Common myeloid progenitor, CD34-positive (primary cell): ENCODE data around the gene EHD4.

Source experiments
- CTCF ChIA-PET: fragments of 350-600 bp; sonication (Branson Sonifier 250); formaldehyde crosslinking; loops from one replicate; lab custom pipeline; 2021; ENCODE audit warnings: antibody characterized with exemption; lab: Charles Lee
- POLR2A ChIA-PET: fragments of 350-600 bp; sonication (Branson Sonifier 250); formaldehyde crosslinking; loops from one replicate; lab custom pipeline; 2021; ENCODE audit warnings: antibody characterized with exemption; lab: Charles Lee
- DNase-seq, 3 donors: peaks; one replicate each; pipeline versions ENCODE4 v3.0.0 to v3.0.0-alpha.2; 2013
- H3K27ac ChIP-seq, 2 experiments: 1 replicate in 1 of 2; 2 replicates in 1 of 2; pipeline ENCODE4 v1.7.0; 2013; ENCODE audit warnings: inconsistent platforms in 2 of 2, low read length in 2 of 2, mild to moderate bottlenecking in 2 of 2, low read depth in 1 of 2, moderate library complexity in 1 of 2; ENCODE audit not compliant: severe bottlenecking in 2 of 2, insufficient read depth in 1 of 2, poor library complexity in 1 of 2
- H3K27me3 ChIP-seq, 5 experiments: replicated peaks in 2 of 5; 1 replicate in 3 of 5; 2 replicates in 2 of 5; pipeline versions ENCODE4 v1.6.1 to v1.7.0; 2013; ENCODE audit warnings: low read length in 4 of 5, mild to moderate bottlenecking in 2 of 5, moderate library complexity in 2 of 5, inconsistent platforms in 1 of 5; ENCODE audit not compliant: insufficient read depth in 5 of 5, control insufficient read depth in 4 of 5
- H3K36me3 ChIP-seq, 4 experiments: 1 replicate in 2 of 4; 2 replicates in 2 of 4; pipeline versions ENCODE4 v1.6.1 to v1.7.0; 2013; ENCODE audit warnings: low read length in 3 of 4, control low read depth in 1 of 4, mild to moderate bottlenecking in 1 of 4; ENCODE audit not compliant: control insufficient read depth in 4 of 4, insufficient read depth in 4 of 4
- H3K4me1 ChIP-seq, 4 experiments: 1 replicate in 3 of 4; 2 replicates in 1 of 4; pipeline versions ENCODE4 v1.6.1 to v1.7.1; 2013; ENCODE audit warnings: low read length in 3 of 4, mild to moderate bottlenecking in 3 of 4, control low read depth in 1 of 4, inconsistent platforms in 1 of 4, moderate library complexity in 1 of 4; ENCODE audit not compliant: control insufficient read depth in 4 of 4, insufficient read depth in 4 of 4; ENCODE audit errors: control extremely low read depth in 1 of 4
- H3K4me3 ChIP-seq, 7 experiments: 1 replicate in 4 of 7; 2 replicates in 3 of 7; pipeline versions ENCODE4 v1.5.1 to v1.7.0; 2013; ENCODE audit warnings: mild to moderate bottlenecking in 7 of 7, low read length in 6 of 7, moderate library complexity in 6 of 7, inconsistent platforms in 2 of 7, low read depth in 2 of 7, control low read depth in 1 of 7; ENCODE audit not compliant: insufficient read depth in 4 of 7, control insufficient read depth in 1 of 7; ENCODE audit errors: extremely low read depth in 1 of 7
- H3K9me3 ChIP-seq, 5 experiments: 1 replicate in 4 of 5; 2 replicates in 1 of 5; pipeline versions ENCODE4 v1.6.1 to v1.7.1; 2013; ENCODE audit warnings: low read length in 4 of 5, mild to moderate bottlenecking in 2 of 5, inconsistent platforms in 1 of 5, low read depth in 1 of 5, moderate library complexity in 1 of 5; ENCODE audit not compliant: control insufficient read depth in 4 of 5, insufficient read depth in 2 of 5; ENCODE audit errors: control extremely low read depth in 1 of 5
- WGBS: methylation state at CpG from one replicate; pipeline ENCODE4 v1.1.5; 2013; ENCODE audit not compliant: insufficient coverage; 5-methylcytosine and 5-hydroxymethylcytosine counted together

EHD4 gene

DNA sequence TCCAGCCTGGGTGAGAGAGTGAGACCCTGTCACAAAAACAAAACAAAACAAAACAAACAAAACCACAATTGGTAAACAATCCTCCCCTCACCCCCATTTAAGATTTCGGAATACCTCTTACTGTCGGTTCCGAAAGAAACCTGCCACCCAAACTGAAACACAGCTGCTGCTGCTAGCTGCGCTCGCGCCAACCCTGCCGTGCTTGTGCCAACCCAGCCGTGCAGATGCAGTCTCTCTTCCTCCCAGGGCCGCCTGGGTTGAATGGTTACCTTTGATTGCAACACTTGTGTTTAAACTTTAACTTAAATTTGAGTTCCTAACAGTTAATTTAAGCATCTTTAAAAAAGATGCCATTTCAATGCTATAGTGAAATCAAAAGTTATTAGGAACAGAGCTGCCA, 50.0 kb downstream of the EHD4 start:
- DNase-seq: no peak
- Histone ChIP-seq H3K36me3 (no peaks in the 10 kb centered on the region), H3K27ac (no peak overlapping the region), H3K9me3 (no peaks in the 10 kb centered on the region), H3K27me3 (no peaks in the 10 kb centered on the region), H3K4me3 (no peak overlapping the region), H3K4me1 (peaks cover 7 to 32% (median 15%) of the 10 kb centered on the region in 4 experiments)
- ChIA-PET POLR2A (no interaction called here), CTCF (interaction anchor here (2.0 kb wide), 1 partner anchor 9 kb away, joined by 5 read pairs; no protein-coding TSS in a partner anchor)
- WGBS: 85% methylated on average over 8 of the region's 9 CpGs

DNA sequence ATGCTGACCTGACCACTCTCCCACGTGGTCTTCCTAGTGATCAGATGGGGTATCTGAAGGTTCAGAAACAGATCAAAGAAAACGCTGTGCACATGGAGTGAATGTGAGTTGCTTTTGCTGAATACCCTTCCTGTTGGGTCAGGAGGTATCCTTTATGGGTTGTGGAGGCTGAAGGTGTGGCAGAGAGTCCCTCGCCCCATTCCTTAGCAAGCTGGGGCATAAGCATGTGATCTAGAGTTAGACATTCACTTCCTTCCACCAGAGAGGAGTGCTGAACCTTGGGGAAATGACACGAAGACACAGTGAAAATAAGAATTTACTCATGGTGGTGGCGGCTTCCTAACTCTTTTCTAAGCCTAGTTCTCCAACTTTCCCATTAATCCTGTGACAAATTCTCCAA, 50.7 kb downstream of the EHD4 start:
- no peak for DNase-seq
- CTCF ChIA-PET: interaction anchor here (0.6 to 1.2 kb wide), 2 partner anchors 77 to 145 kb away, joined by 3 read pairs; no protein-coding TSS in a partner anchor

DNA sequence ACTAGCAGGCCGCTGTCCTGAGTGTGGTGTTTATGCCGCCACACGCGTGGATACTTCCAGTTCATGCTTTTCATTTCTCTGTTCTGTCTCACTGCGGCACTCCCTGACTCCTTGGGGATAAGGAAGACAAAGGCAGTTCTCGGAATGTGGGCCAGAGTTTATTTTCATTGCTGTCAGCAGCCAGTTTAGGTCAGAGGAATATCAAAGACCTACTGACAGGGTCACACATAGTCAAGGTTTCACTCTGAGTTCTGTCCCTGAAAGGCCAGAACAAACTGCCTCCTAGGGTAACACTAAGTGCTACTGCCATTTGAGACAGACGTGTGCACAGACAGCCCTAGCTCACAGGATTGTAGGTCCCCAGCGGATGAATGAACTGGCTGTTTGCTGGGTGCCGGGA, 51.2 kb downstream of the EHD4 start:
- 100% methylated on average over 9 of the region's 9 CpGs for WGBS
- Histone ChIP-seq H3K27ac (no peak overlapping the region), H3K27me3 (no peaks in the 10 kb centered on the region), H3K9me3 (no peaks in the 10 kb centered on the region), H3K4me3 (no peak overlapping the region), H3K4me1 (peaks cover 8 to 30% (median 18%) of the 10 kb centered on the region in 4 experiments), H3K36me3 (no peaks in the 10 kb centered on the region)
- CTCF ChIA-PET: interaction anchor here (1.0 to 1.2 kb wide), 3 partner anchors 12 to 147 kb away, joined by 3 read pairs; partner anchors contain the start of gene MAPKBP1
- POLR2A ChIA-PET: no interaction called here
- DNase-seq: no peak

More for the DNA sequence above, 50.7 kb downstream of the EHD4 start:
- no peak overlapping the region for H3K27ac ChIP-seq
- WGBS: 100% methylated on average over 2 of the region's 5 CpGs
- H3K4me1 ChIP-seq: peaks cover 5 to 30% (median 18%) of the 10 kb centered on the region in 4 experiments
- H3K9me3 ChIP-seq: no peaks in the 10 kb centered on the region
- POLR2A ChIA-PET: no interaction called here
- H3K4me3 ChIP-seq: no peak overlapping the region
- no peaks in the 10 kb centered on the region for H3K36me3 ChIP-seq
- no peaks in the 10 kb centered on the region for H3K27me3 ChIP-seq

DNA sequence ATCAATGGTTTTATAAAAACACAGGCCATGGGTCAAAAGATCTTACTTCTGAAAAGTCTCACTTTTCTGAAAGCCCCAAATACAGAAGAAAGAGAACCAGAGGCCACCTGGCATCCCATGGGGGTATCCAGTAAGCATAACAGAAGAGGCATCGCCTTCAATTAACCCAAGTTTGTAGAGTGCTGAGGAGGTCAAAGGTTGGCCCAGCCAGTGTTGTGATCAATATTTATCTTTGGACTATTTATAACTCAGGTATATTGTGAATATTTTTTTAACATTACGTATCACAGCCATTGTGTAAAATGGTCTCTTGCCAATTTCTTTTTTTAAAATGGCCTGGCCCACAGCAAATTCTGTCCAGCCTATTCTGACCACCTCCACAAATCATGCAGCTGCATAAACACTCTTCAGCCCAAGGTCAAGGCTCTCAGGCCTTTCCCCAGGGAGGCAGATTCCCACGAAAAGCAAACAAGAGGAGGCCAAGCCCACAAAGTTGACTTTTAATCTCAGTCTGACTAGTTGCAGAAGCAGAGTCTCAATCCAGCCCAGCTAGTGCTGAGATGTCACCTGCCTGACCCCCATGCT, 52.3 kb downstream of the EHD4 start:
- Histone ChIP-seq H3K27ac (no peak overlapping the region), H3K4me3 (no peak overlapping the region), H3K27me3 (no peaks in the 10 kb centered on the region), H3K36me3 (no peaks in the 10 kb centered on the region), H3K4me1 (peaks cover 11 to 39% (median 24%) of the 10 kb centered on the region in 4 experiments), H3K9me3 (no peaks in the 10 kb centered on the region)
- no peak for DNase-seq
- POLR2A ChIA-PET: no interaction called here
- CTCF ChIA-PET: interaction anchor here (1.0 kb wide), 1 partner anchor 146 kb away, joined by 3 read pairs; the partner anchor contains the start of gene MAPKBP1
- WGBS: 100% methylated on average over 2 of the region's 3 CpGs

DNA sequence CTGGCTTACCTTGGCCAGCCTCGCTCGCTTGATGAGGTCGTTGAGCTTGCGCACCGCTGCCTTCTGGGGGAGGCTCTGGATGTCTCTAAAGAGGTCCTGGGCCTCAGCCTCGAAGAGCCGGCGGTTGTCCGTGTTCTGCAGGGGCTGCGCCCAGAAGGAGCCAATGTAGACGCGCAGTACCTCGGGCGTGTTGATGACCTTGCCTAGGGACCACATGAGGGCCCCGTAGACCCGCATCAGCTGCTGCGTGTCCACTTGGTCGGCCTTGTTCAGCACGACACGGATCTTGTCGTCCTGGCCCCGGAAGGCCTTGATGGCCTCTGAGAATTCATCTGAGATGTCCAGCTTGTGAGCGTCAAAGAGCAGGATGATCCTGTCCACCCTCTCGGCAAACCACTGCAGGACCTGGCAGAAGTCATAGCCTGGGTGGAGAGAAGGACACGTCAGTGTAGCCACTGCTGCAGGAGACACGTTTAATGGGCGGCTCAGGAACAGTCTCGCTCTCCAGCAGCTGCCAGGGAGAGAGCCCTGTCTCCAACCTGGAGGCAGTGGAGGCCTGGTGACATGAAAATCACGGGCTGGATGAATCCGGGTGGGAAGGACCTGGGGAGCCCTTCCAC, 53.0 kb downstream of the EHD4 start:
- peaks cover 11 to 39% (median 24%) of the 10 kb centered on the region in 4 experiments for H3K4me1 ChIP-seq
- H3K9me3 ChIP-seq: no peaks in the 10 kb centered on the region
- H3K27ac ChIP-seq: no peak overlapping the region
- WGBS: 97% methylated on average over 30 of the region's 30 CpGs
- no peak overlapping the region for H3K4me3 ChIP-seq
- H3K36me3 ChIP-seq: no peaks in the 10 kb centered on the region
- DNase-seq: no peak
- no peaks in the 10 kb centered on the region for H3K27me3 ChIP-seq
- POLR2A ChIA-PET: interaction anchor here (0.6 kb wide), 1 partner anchor 133 kb away, joined by 3 read pairs; no protein-coding TSS in a partner anchor
- CTCF ChIA-PET: interaction anchor here (1.4 to 1.7 kb wide), 2 partner anchors 12 to 14 kb away, joined by 3 to 4 read pairs; no protein-coding TSS in a partner anchor

DNA sequence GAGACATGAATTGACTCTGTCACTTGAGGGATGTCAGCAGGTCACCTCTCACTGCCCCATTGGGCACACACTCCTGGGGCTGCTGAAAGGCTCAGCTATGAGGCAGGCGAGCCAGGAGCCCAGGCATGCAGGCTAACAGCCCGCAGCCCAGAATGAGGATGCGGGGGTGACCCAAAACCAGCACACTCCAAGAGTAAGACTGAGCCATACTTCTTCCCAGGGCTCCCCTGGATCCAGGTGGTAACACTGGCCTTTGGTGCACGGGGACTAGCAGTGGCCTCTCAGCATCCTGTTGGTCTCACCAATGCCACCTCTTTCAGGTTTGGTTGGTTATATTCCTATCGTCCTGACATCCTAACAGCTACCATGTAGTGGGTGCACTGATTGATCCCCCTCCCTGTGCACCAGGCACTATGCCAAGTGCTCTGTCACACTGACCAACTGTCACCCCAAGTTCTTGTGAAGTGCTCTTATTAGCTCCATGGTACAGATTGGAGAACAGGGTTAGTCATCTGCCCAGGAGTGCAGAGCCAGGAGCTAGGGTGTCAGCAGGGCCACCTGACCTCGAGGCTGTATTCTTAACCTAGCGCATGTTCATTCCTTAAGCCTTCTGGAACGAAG, 53.7 kb downstream of the EHD4 start:
- Histone ChIP-seq H3K4me3 (no peak overlapping the region), H3K4me1 (peaks cover 11 to 39% (median 24%) of the 10 kb centered on the region in 4 experiments), H3K36me3 (no peaks in the 10 kb centered on the region), H3K9me3 (no peaks in the 10 kb centered on the region), H3K27ac (no peak overlapping the region), H3K27me3 (no peaks in the 10 kb centered on the region)
- POLR2A ChIA-PET: interaction anchor here (0.6 kb wide), 1 partner anchor 134 kb away, joined by 3 read pairs; no protein-coding TSS in a partner anchor
- DNase-seq: no peak
- 100% methylated on average over 3 of the region's 8 CpGs for WGBS
- CTCF ChIA-PET: interaction anchor here (1.4 to 1.7 kb wide), 2 partner anchors 11 to 14 kb away, joined by 3 to 4 read pairs; no protein-coding TSS in a partner anchor
